ENCODE data around the gene NAALADL2.
"Not testable (repeated sequence)": the region's sequence is repeated elsewhere in the genome, so short reads cannot be mapped to it uniquely, and the experiment has no call there.

NAALADL2 gene

GRCh38 chr3:175807175-175807574 lies 948.0 kb downstream of the NAALADL2 start:
- DNase-seq = no peak

GRCh38 chr3:175818811-175819464 lies 959.8 kb downstream of the NAALADL2 start:
- no peak for DNase-seq

GRCh38 chr3:175822766-175823491 lies 963.8 kb downstream of the NAALADL2 start:
- not testable (repeated sequence) for DNase-seq

GRCh38 chr3:175825016-175825580 lies 966.0 kb downstream of the NAALADL2 start:
- DNase-seq = not testable (repeated sequence)

GRCh38 chr3:175826759-175827158 lies 967.6 kb downstream of the NAALADL2 start:
- DNase-seq = no peak

GRCh38 chr3:175829809-175830208 lies 970.7 kb downstream of the NAALADL2 start:
- DNase-seq = not testable (repeated sequence)

- DNase-seq = not testable (repeated sequence)
These were observed 976.6 kb downstream of the NAALADL2 start for GRCh38 chr3:175835763-175836162.

- no peak for DNase-seq
These were observed 977.5 kb downstream of the NAALADL2 start for GRCh38 chr3:175836617-175837016.

- DNase-seq = no peak
These were observed 978.8 kb downstream of the NAALADL2 start for GRCh38 chr3:175837962-175838361.

GRCh38 chr3:175839366-175840005 lies 980.4 kb downstream of the NAALADL2 start:
- DNase-seq = no peak

- no peak for DNase-seq
These were observed 992.4 kb downstream of the NAALADL2 start for GRCh38 chr3:175851541-175851940.

GRCh38 chr3:175852560-175852959 lies 993.4 kb downstream of the NAALADL2 start:
- DNase-seq = no peak

- DNase-seq = no peak
These were observed 998.6 kb downstream of the NAALADL2 start for GRCh38 chr3:175857666-175858270.
